Hepatocyte (in vitro differentiated cells): Measurements from ENCODE around the gene TK1. TPM values are rescaled to one million over a fixed set of nuclear protein-coding genes. Genes with fewer than 3 reads are reported as not detected.

Source experiments
- DNase-seq: peaks from one replicate; pipeline ENCODE4 v3.0.0-alpha.2; 2016; ENCODE audit warnings: low spot score
- H2AFZ ChIP-seq: fragments of 200-600 bp; sonication (generic); 2 replicates; pipeline ENCODE4 v1.6.0; 2016; ENCODE audit warnings: antibody characterized with exemption, mild to moderate bottlenecking
- H3K27ac ChIP-seq: fragments of 200-600 bp; sonication (generic); 2 replicates; pipeline ENCODE4 v1.5.1; 2016; ENCODE audit warnings: mild to moderate bottlenecking
- H3K27me3 ChIP-seq: fragments of 200-600 bp; sonication (generic); 2 replicates; pipeline ENCODE4 v1.6.1; 2016
- H3K36me3 ChIP-seq: fragments of 200-600 bp; sonication (generic); replicated peaks from 2 replicates; pipeline ENCODE4 v1.5.1; 2016; ENCODE audit warnings: low read depth; ENCODE audit not compliant: insufficient read depth
- H3K4me1 ChIP-seq: fragments of 200-600 bp; sonication (generic); 2 replicates; pipeline ENCODE4 v1.5.1; 2016; ENCODE audit warnings: mild to moderate bottlenecking, moderate library complexity; ENCODE audit not compliant: insufficient read depth
- H3K4me2 ChIP-seq: fragments of 200-600 bp; sonication (generic); 2 replicates; pipeline ENCODE4 v1.6.0; 2016
- H3K4me3 ChIP-seq: fragments of 200-600 bp; sonication (generic); 2 replicates; pipeline ENCODE4 v1.5.1; 2016; ENCODE audit warnings: mild to moderate bottlenecking
- H3K79me2 ChIP-seq: fragments of 200-600 bp; sonication (generic); 2 replicates; pipeline ENCODE4 v1.6.0; 2017; ENCODE audit warnings: mild to moderate bottlenecking
- H3K9me2 ChIP-seq: fragments of 200-600 bp; sonication (generic); replicated peaks from 2 replicates; pipeline ENCODE4 v1.6.0; 2017; ENCODE audit warnings: mild to moderate bottlenecking; ENCODE audit not compliant: insufficient read depth
- H3K9me3 ChIP-seq: fragments of 200-600 bp; sonication (generic); 2 replicates; pipeline ENCODE4 v1.5.1; 2016; ENCODE audit warnings: low read depth, mild to moderate bottlenecking
- H4K20me1 ChIP-seq: fragments of 200-600 bp; sonication (generic); 2 replicates; pipeline ENCODE4 v1.6.0; 2016; ENCODE audit warnings: mild to moderate bottlenecking; ENCODE audit not compliant: insufficient read depth, poor library complexity, severe bottlenecking
- CTCF ChIP-seq: fragments of 200-600 bp; sonication (generic); IDR thresholded peaks from 2 replicates; pipeline ENCODE4 v1.5.1; 2016; ENCODE audit warnings: antibody characterized with exemption, mild to moderate bottlenecking; ENCODE audit not compliant: poor library complexity
- EZH2 ChIP-seq: fragments of 200-600 bp; sonication (generic); IDR thresholded peaks from 2 replicates; pipeline ENCODE4 v1.6.1; 2016; ENCODE audit warnings: antibody characterized with exemption, mild to moderate bottlenecking, borderline replicate concordance
- EZH2phosphoT487 ChIP-seq: fragments of 200-600 bp; sonication (generic); IDR thresholded peaks from one replicate; pipeline ENCODE4 v1.6.1; 2018; ENCODE audit warnings: antibody characterized with exemption, mild to moderate bottlenecking, low read depth, moderate library complexity; ENCODE audit not compliant: unreplicated experiment, severe bottlenecking
- WGBS: methylation state at CpG from one replicate; pipeline ENCODE4 v1.1.6; 2016; ENCODE audit warnings: low lambda C conversion rate; ENCODE audit errors: missing lambda C conversion rate; 5-methylcytosine and 5-hydroxymethylcytosine counted together
- polyA plus RNA-seq: library from polyadenylated mRNA; unstranded; fragments of >200 nt; fragmentation: Nextera tagmentation; extraction: Ambion mirVana; gene quantifications from 2 replicates; pipeline ENCODE4 v1.2.1, GENCODE V29; 2016
- total RNA-seq: library from RNA; depleted of rRNA; stranded (reverse); fragments of >200 nt; gene quantifications from 2 replicates; pipeline ENCODE4 v1.2.3, GENCODE V29; 2014

Gene TK1
- total and polyA plus RNA-seq, 2 experiments from 2014 or later: 8.3 to 29.9 TPM

GRCh38 chr17:78208486-78208885 is 21.6 kb upstream of the TK1 start:
- Histone ChIP-seq H3K9me3 (no peaks in the 10 kb centered on the region), H3K27me3 (no peaks in the 10 kb centered on the region), H4K20me1 (no peaks in the 10 kb centered on the region), H3K27ac (no peak overlapping the region), H3K79me2 (no peaks in the 10 kb centered on the region), H3K4me1 (no peaks in the 10 kb centered on the region), H3K9me2 (no peaks in the 10 kb centered on the region), H3K4me3 (no peak overlapping the region), H3K36me3 (no peaks in the 10 kb centered on the region), H3K4me2 (no peak overlapping the region), H2AFZ (no peak overlapping the region)
- 85% methylated on average over 3 of the region's 3 CpGs for WGBS
- TF ChIP-seq EZH2 (no peak), CTCF (no peak), EZH2phosphoT487 (no peak)
- DNase-seq: no peak

GRCh38 chr17:78206298-78206697 is 19.4 kb upstream of the TK1 start:
- no peaks in the 10 kb centered on the region for H3K79me2 ChIP-seq
- H3K4me1 ChIP-seq: no peaks in the 10 kb centered on the region
- no peaks in the 10 kb centered on the region for H3K36me3 ChIP-seq
- no peak overlapping the region for H2AFZ ChIP-seq
- H3K27ac ChIP-seq: no peak overlapping the region
- no peak overlapping the region for H3K4me3 ChIP-seq
- 85% methylated on average over 7 of the region's 7 CpGs for WGBS
- no peaks in the 10 kb centered on the region for H3K27me3 ChIP-seq
- TF ChIP-seq CTCF (no peak), EZH2 (no peak), EZH2phosphoT487 (no peak)
- H3K9me2 ChIP-seq: no peaks in the 10 kb centered on the region
- no peak overlapping the region for H3K4me2 ChIP-seq
- no peaks in the 10 kb centered on the region for H4K20me1 ChIP-seq
- no peaks in the 10 kb centered on the region for H3K9me3 ChIP-seq
- no peak for DNase-seq

GRCh38 chr17:78205124-78205775 is 18.4 kb upstream of the TK1 start:
- no peak overlapping the region for H2AFZ ChIP-seq
- H3K4me1 ChIP-seq: no peaks in the 10 kb centered on the region
- no peak overlapping the region for H3K4me3 ChIP-seq
- no peaks in the 10 kb centered on the region for H3K9me2 ChIP-seq
- H3K4me2 ChIP-seq: no peak overlapping the region
- no peaks in the 10 kb centered on the region for H3K79me2 ChIP-seq
- WGBS: 93% methylated on average over 17 of the region's 17 CpGs
- TF ChIP-seq CTCF: no peak
- TF ChIP-seq EZH2phosphoT487: no peak
- no peak for TF ChIP-seq EZH2
- H3K27me3 ChIP-seq: no peaks in the 10 kb centered on the region
- no peak overlapping the region for H3K27ac ChIP-seq
- H3K36me3 ChIP-seq: no peaks in the 10 kb centered on the region
- no peaks in the 10 kb centered on the region for H3K9me3 ChIP-seq
- no peak for DNase-seq
- H4K20me1 ChIP-seq: no peaks in the 10 kb centered on the region
